Tibial artery (tissue), 4 donors: ENCODE data around the gene SERPINB5.
A peak's percentile ranks its signal among the peaks of the same experiment; 100 is the strongest.
"Not testable (repeated sequence)": the region's sequence is repeated elsewhere in the genome, so short reads cannot be mapped to it uniquely, and the experiment has no call there.

Source experiments
- DNase-seq, 2 donors: peaks; one replicate each; pipeline ENCODE4 v3.0.0-alpha.2; 2019
- H3K27ac ChIP-seq, 2 donors: fragments of 200-600 bp; sonication (generic) in 1 of 2; 1 replicate in 1 of 2; 2 replicates in 1 of 2; pipeline ENCODE4 v1.5.1; 2018 to 2019; ENCODE audit warnings: mild to moderate bottlenecking in 1 of 2
- H3K27me3 ChIP-seq, 2 donors: fragments of 200-600 bp; sonication (generic) in 1 of 2; one replicate each; pipeline versions ENCODE4 v1.5.1 to v1.6.0; 2016 to 2019
- H3K36me3 ChIP-seq, 3 donors: fragments of 200-600 bp; sonication (generic) in 2 of 3; one replicate each; pipeline ENCODE4 v1.5.1; 2016 to 2019; ENCODE audit warnings: mild to moderate bottlenecking in 2 of 3
- H3K4me1 ChIP-seq, 4 donors: fragments of 200-600 bp; sonication (generic) in 2 of 4; 1 replicate in 3 of 4; 2 replicates in 1 of 4; pipeline ENCODE4 v1.5.1; 2016 to 2019
- H3K4me3 ChIP-seq, 2 donors: fragments of 200-600 bp; sonication (generic) in 1 of 2; 1 replicate in 1 of 2; 2 replicates in 1 of 2; pipeline ENCODE4 v1.5.1; 2018 to 2019; ENCODE audit warnings: mild to moderate bottlenecking in 2 of 2
- H3K9me3 ChIP-seq, 3 donors: fragments of 200-600 bp; sonication (generic) in 1 of 3; one replicate each; pipeline ENCODE4 v1.5.1; 2016 to 2019
- intact Hi-C: fragments of 100-400 bp; cut with DNase I; formaldehyde crosslinking; loops from one replicate; pipeline ENCODE4 v1.15.0; 2023; ENCODE audit warnings: low total_unique reads
- TF ChIP-seq, protein P1 (sequence below), 2 experiments: fragments of 200-600 bp in 1 of 2; fragments of 450-650 bp in 1 of 2; IDR thresholded peaks; one replicate each; pipeline ENCODE4 v1.5.1; 2017 to 2019; ENCODE audit warnings: antibody characterized with exemption in 2 of 2, mild to moderate bottlenecking in 1 of 2, moderate library complexity in 1 of 2

SERPINB5 gene

GRCh38 chr18:63451799-63452660 lies 24.7 kb upstream of the SERPINB5 start:
- intact Hi-C loops = no loop called here
- Histone ChIP-seq H3K27me3 (no peaks in the 10 kb centered on the region), H3K9me3 (no peaks in the 10 kb centered on the region), H3K4me1 (no peaks in the 10 kb centered on the region), H3K27ac (no peak overlapping the region), H3K36me3 (no peaks in the 10 kb centered on the region), H3K4me3 (no peak overlapping the region)
- peak in 1 of 2 donors; percentile 43 for DNase-seq
- TF ChIP-seq, protein P1, sequence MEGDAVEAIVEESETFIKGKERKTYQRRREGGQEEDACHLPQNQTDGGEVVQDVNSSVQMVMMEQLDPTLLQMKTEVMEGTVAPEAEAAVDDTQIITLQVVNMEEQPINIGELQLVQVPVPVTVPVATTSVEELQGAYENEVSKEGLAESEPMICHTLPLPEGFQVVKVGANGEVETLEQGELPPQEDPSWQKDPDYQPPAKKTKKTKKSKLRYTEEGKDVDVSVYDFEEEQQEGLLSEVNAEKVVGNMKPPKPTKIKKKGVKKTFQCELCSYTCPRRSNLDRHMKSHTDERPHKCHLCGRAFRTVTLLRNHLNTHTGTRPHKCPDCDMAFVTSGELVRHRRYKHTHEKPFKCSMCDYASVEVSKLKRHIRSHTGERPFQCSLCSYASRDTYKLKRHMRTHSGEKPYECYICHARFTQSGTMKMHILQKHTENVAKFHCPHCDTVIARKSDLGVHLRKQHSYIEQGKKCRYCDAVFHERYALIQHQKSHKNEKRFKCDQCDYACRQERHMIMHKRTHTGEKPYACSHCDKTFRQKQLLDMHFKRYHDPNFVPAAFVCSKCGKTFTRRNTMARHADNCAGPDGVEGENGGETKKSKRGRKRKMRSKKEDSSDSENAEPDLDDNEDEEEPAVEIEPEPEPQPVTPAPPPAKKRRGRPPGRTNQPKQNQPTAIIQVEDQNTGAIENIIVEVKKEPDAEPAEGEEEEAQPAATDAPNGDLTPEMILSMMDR (IDR thresholded peaks at IDR 0.05) = no peak

- H3K4me1 ChIP-seq, H3K27me3 ChIP-seq, H3K27ac ChIP-seq, H3K4me3 ChIP-seq, DNase-seq, intact Hi-C loops, H3K36me3 ChIP-seq, H3K9me3 ChIP-seq: not testable (repeated sequence)
Measured at GRCh38 chr18:63452751-63453150, 24.0 kb upstream of the SERPINB5 start.

DNA sequence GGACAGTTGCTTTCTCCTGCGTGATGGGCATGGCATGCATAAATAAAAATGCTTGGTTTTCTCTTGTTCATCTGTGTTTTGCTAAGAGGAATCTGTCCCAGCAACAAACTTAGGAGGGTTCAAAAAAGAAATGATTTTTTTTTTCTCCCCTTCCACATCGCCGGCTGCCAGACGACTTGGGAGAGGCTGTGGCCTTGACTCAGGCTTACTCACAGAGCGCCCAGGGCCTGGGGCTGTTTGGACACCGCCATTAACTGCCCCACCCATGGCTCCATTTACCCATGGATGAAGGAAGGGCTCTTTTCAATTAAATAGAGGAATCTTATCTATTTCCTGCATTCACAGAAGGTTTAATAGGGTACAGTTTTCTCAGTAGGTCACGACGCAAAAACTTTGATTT lies 22.3 kb upstream of the SERPINB5 start:
- H3K4me1 ChIP-seq = no peaks in the 10 kb centered on the region
- TF ChIP-seq, protein P1 (IDR thresholded peaks at IDR 0.05) = no peak
- no peak overlapping the region for H3K4me3 ChIP-seq
- intact Hi-C loops = no loop called here
- H3K27ac ChIP-seq = no peak overlapping the region
- no peaks in the 10 kb centered on the region for H3K36me3 ChIP-seq
- no peaks in the 10 kb centered on the region for H3K9me3 ChIP-seq
- H3K27me3 ChIP-seq = no peaks in the 10 kb centered on the region
- no peak for DNase-seq

- Histone ChIP-seq H3K9me3 (no peaks in the 10 kb centered on the region), H3K36me3 (no peaks in the 10 kb centered on the region), H3K27me3 (no peaks in the 10 kb centered on the region), H3K4me1 (no peaks in the 10 kb centered on the region), H3K27ac (no peak overlapping the region), H3K4me3 (no peak overlapping the region)
- DNase-seq = no peak
- TF ChIP-seq, protein P1 (IDR thresholded peaks at IDR 0.05) = no peak
- intact Hi-C loops = no loop called here
Measured at GRCh38 chr18:63457977-63458376, 18.8 kb upstream of the SERPINB5 start.

DNA sequence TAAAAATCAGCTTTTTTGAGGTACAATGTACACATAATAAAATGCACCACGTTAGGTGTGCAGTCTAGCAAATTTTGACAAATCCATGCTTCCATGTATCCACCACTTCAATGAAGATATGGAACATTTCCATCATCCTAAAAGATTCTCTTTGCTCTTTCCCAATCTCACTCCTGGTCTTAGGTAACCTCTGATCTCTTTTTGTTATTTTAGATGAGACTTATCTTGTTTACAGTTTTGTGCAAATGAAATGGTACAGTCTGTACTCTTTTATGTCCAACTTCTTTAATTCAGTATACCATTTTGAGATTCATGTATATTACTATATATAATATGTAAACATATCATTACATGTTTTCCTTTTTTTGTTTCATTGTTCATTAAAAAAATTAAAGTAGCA lies 16.3 kb upstream of the SERPINB5 start:
- TF ChIP-seq, protein P1 (IDR thresholded peaks at IDR 0.05) = no peak
- H3K27me3 ChIP-seq = peaks cover 0 to 3% of the 10 kb centered on the region in 2 donors
- H3K9me3 ChIP-seq = no peaks in the 10 kb centered on the region
- no peak overlapping the region for H3K4me3 ChIP-seq
- no peaks in the 10 kb centered on the region for H3K36me3 ChIP-seq
- DNase-seq = no peak
- intact Hi-C loops = no loop called here
- H3K27ac ChIP-seq = no peak overlapping the region
- no peaks in the 10 kb centered on the region for H3K4me1 ChIP-seq

DNA sequence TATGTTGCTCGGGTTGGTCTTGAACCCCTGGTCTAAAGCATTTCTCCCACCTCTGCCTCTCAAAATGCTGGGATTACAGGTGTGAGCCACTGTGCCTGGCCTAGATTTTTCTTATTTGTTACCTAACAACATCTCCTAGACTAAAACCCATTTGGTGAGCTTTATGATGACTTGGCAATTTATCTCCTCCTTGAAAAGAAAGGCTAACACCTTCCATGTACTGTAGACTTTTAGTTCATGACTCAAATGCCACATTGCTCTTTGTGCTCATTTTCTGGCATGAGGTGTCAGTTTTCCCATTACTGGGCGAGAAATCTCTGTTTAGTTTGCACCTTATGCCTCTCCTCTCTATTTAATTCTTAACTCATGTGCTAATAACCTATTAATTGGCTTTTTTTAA lies 12.3 kb upstream of the SERPINB5 start:
- intact Hi-C loops = no loop called here
- Histone ChIP-seq H3K4me3 (no peak overlapping the region), H3K4me1 (no peaks in the 10 kb centered on the region), H3K27me3 (peaks cover 0 to 3% of the 10 kb centered on the region in 2 donors), H3K9me3 (no peaks in the 10 kb centered on the region), H3K36me3 (no peaks in the 10 kb centered on the region), H3K27ac (no peak overlapping the region)
- TF ChIP-seq, protein P1 (IDR thresholded peaks at IDR 0.05) = no peak
- no peak for DNase-seq
